ENCODE measurements around the gene EFNA5. TPM values are rescaled to one million over a fixed set of nuclear protein-coding genes. Genes with fewer than 3 reads are reported as not detected.

Gene EFNA5
- polyA plus RNA-seq, 1 donor (not counting 4 experiments of a cell fraction or from before 2014, with no cell fraction given): 4.8 TPM

GRCh38 chr5:107653685-107654084 is 17.1 kb downstream of the EFNA5 start:
- H2AFZ ChIP-seq (ENCODE audit: control insufficient read depth, low read length): no peak overlapping the region
- dilution Hi-C loops (cut with MboI; ENCODE audit: extremely low pct_ligation_motif_present, low sequenced_read_pairs): no loop called here
- H3K36me3 ChIP-seq (ENCODE audit: control insufficient read depth in 2 of 2, extremely low read depth in 1 of 2, insufficient read depth in 2 of 2, low read length in 2 of 2): no peaks in the 10 kb centered on the region
- no peaks in the 10 kb centered on the region for H4K20me1 ChIP-seq (ENCODE audit: control insufficient read depth, extremely low read depth, insufficient read depth, low read length)
- no peaks in the 10 kb centered on the region for H3K9me3 ChIP-seq (ENCODE audit: control insufficient read depth, low read depth, low read length)
- no peak for DNase-seq (ENCODE audit: low read depth, low spot score)
- TF ChIP-seq CTCF (optimal IDR thresholded peaks at IDR 0.05 in 1 of 3, IDR thresholded peaks at IDR 0.05 in 1 of 3, conservative IDR thresholded peaks at IDR 0.05 in 1 of 3; ENCODE audit: extremely low read depth in 1 of 3, insufficient read depth in 2 of 3, low read length in 3 of 3): no peak
- no peak for TF ChIP-seq EZH2 (IDR thresholded peaks at IDR 0.05; ENCODE audit: low read length)
- FAIRE-seq: no peak
- no peak overlapping the region for H3K4me2 ChIP-seq (ENCODE audit: control insufficient read depth, extremely low read depth, insufficient read depth, low read depth, low read length)
- no peak overlapping the region for H3K9ac ChIP-seq (ENCODE audit: control insufficient read depth, extremely low read depth, insufficient read depth, low read length)
- no peak overlapping the region for H3K4me3 ChIP-seq (ENCODE audit: control insufficient read depth in 2 of 3, extremely low read depth in 1 of 3, insufficient read depth in 2 of 3, low read depth in 1 of 3, low read length in 3 of 3)
- peaks cover 15% of the 10 kb centered on the region for H3K4me1 ChIP-seq (ENCODE audit: control insufficient read depth, extremely low read depth, insufficient read depth, low read length)
- no peaks in the 10 kb centered on the region for H3K9me1 ChIP-seq (ENCODE audit: control insufficient read depth, extremely low read depth, insufficient read depth, low read length)
- H3K27ac ChIP-seq (ENCODE audit: control insufficient read depth, insufficient read depth, low read length): no peak overlapping the region
- peaks cover 54% of the 10 kb centered on the region for H3K79me2 ChIP-seq (ENCODE audit: control insufficient read depth, insufficient read depth, low read length)
- H3K27me3 ChIP-seq (ENCODE audit: control insufficient read depth, extremely low read depth, insufficient read depth, low read length): no peaks in the 10 kb centered on the region

- H3K79me2 ChIP-seq (ENCODE audit: control insufficient read depth, insufficient read depth, low read length): peaks cover 53% of the 10 kb centered on the region
- DNase-seq (ENCODE audit: low read depth, low spot score): no peak
Observed at GRCh38 chr5:107652839-107653607, 17.7 kb downstream of the EFNA5 start.

More at GRCh38 chr5:107652839-107653607, 17.7 kb downstream of the EFNA5 start:
- Histone ChIP-seq H3K4me3 (ENCODE audit: control insufficient read depth in 2 of 3, extremely low read depth in 1 of 3, insufficient read depth in 2 of 3, low read depth in 1 of 3, low read length in 3 of 3) (no peak overlapping the region), H3K27ac (ENCODE audit: control insufficient read depth, insufficient read depth, low read length) (no peak overlapping the region), H3K27me3 (ENCODE audit: control insufficient read depth, extremely low read depth, insufficient read depth, low read length) (no peaks in the 10 kb centered on the region), H2AFZ (ENCODE audit: control insufficient read depth, low read length) (no peak overlapping the region), H3K4me2 (ENCODE audit: control insufficient read depth, extremely low read depth, insufficient read depth, low read depth, low read length) (no peak overlapping the region), H3K36me3 (ENCODE audit: control insufficient read depth in 2 of 2, extremely low read depth in 1 of 2, insufficient read depth in 2 of 2, low read length in 2 of 2) (no peaks in the 10 kb centered on the region), H3K9ac (ENCODE audit: control insufficient read depth, extremely low read depth, insufficient read depth, low read length) (no peak overlapping the region), H3K9me3 (ENCODE audit: control insufficient read depth, low read depth, low read length) (no peaks in the 10 kb centered on the region), H3K9me1 (ENCODE audit: control insufficient read depth, extremely low read depth, insufficient read depth, low read length) (no peaks in the 10 kb centered on the region), H3K4me1 (ENCODE audit: control insufficient read depth, extremely low read depth, insufficient read depth, low read length) (peaks cover 15% of the 10 kb centered on the region), H4K20me1 (ENCODE audit: control insufficient read depth, extremely low read depth, insufficient read depth, low read length) (no peaks in the 10 kb centered on the region)
- dilution Hi-C loops (cut with MboI; ENCODE audit: extremely low pct_ligation_motif_present, low sequenced_read_pairs): no loop called here
- FAIRE-seq: no peak
- TF ChIP-seq EZH2 (IDR thresholded peaks at IDR 0.05; ENCODE audit: low read length) (no peak), CTCF (optimal IDR thresholded peaks at IDR 0.05 in 1 of 3, IDR thresholded peaks at IDR 0.05 in 1 of 3, conservative IDR thresholded peaks at IDR 0.05 in 1 of 3; ENCODE audit: extremely low read depth in 1 of 3, insufficient read depth in 2 of 3, low read length in 3 of 3) (no peak)

All from keratinocyte (primary cell).